Vagina (tissue), 2 donors: ENCODE results near the gene PHF20.

Experiments used
- CTCF ChIP-seq, 3 experiments: fragments of 450-650 bp in 2 of 3; fragments of 200-600 bp in 1 of 3; sonication (generic) in 1 of 3; IDR thresholded peaks; one replicate each; pipeline ENCODE4 v1.5.1; 2017 to 2019; ENCODE audit warnings: antibody characterized with exemption in 3 of 3, mild to moderate bottlenecking in 2 of 3, moderate library complexity in 2 of 3
- POLR2A ChIP-seq, 2 donors: fragments of 450-650 bp; IDR thresholded peaks; one replicate each; pipeline ENCODE4 v1.6.1; 2017; ENCODE audit warnings: antibody characterized with exemption in 2 of 2, mild to moderate bottlenecking in 2 of 2, moderate library complexity in 2 of 2
- POLR2AphosphoS5 ChIP-seq, 2 donors: sonication (generic); formaldehyde crosslinking; IDR thresholded peaks; one replicate each; pipeline ENCODE4 v1.9.0; 2017; ENCODE audit warnings: antibody characterized with exemption in 2 of 2, mild to moderate bottlenecking in 2 of 2, low read depth in 1 of 2; ENCODE audit not compliant: insufficient read depth in 1 of 2

GRCh38 chr20:35952480-35953386, 180.9 kb downstream of the PHF20 start:
- TF ChIP-seq POLR2A (IDR thresholded peaks at IDR 0.05) (no peak), CTCF (IDR thresholded peaks at IDR 0.05) (no peak), POLR2AphosphoS5 (IDR thresholded peaks at IDR 0.05; ENCODE audit: insufficient read depth in 1 of 2, low read depth in 1 of 2) (no peak)
